ENCODE results near the gene SLC18A2. TPM values are rescaled to one million over a fixed set of nuclear protein-coding genes. Genes with fewer than 3 reads are reported as not detected.

Gene SLC18A2
- total and polyA plus RNA-seq, 2 of the 8 experiments (the other 6 are each of a cell fraction or from before 2014, with no cell fraction given): 6.5 to 7.0 TPM

GRCh38 chr10:117216028-117216427 is 24.9 kb upstream of the SLC18A2 start:
- Histone ChIP-seq H3K36me3 (ENCODE audit: control insufficient read depth in 2 of 4, insufficient read depth in 4 of 4, low read length in 3 of 4) (no peaks in the 10 kb centered on the region), H3K9me3 (ENCODE audit: insufficient read depth in 2 of 2, low read depth in 1 of 2, low read length in 1 of 2) (peaks cover 0 to 3% of the 10 kb centered on the region in 2 experiments; a peak in 1 of 4 replicates), H3K27ac (ENCODE audit: low read depth, low read length) (no peak overlapping the region), H2BK5ac (ENCODE audit: low read depth, low read length) (no peak overlapping the region), H3K9ac (replicated peaks in 1 of 4; ENCODE audit: extremely low read depth in 1 of 4, low read depth in 3 of 4, low read length in 3 of 4) (no peak overlapping the region), H3K14ac (ENCODE audit: insufficient read length) (no peak overlapping the region), H4K8ac (ENCODE audit: extremely low read depth, insufficient read depth, low read length) (peak overlapping the region; percentile 83), H3K4me1 (replicated peaks in 1 of 4; ENCODE audit: control insufficient read depth in 3 of 4, insufficient read depth in 4 of 4, low read length in 3 of 4) (peaks cover 0 to 6% (median 5%) of the 10 kb centered on the region in 4 experiments; a peak in 5 of 7 replicates), H3K56ac (replicated peaks; ENCODE audit: insufficient read length, low read depth, low read length) (no peak overlapping the region), H3K79me1 (ENCODE audit: low read depth, low read length) (no peaks in the 10 kb centered on the region), H3K4me2 (ENCODE audit: insufficient read depth in 1 of 2, low read depth in 2 of 2, low read length in 2 of 2) (peak overlapping the region; percentile 72 to 100), H4K5ac (ENCODE audit: insufficient read length, low read depth, low read length) (no peak overlapping the region), H4K91ac (replicated peaks; ENCODE audit: insufficient read length, low read length) (no peak overlapping the region), H3K18ac (ENCODE audit: extremely low read depth, low read length) (no peak overlapping the region), H2AFZ (ENCODE audit: low read length) (peak overlapping the region; percentile 71; the same call in 1 of the 2 replicates), H3K79me2 (ENCODE audit: control insufficient read depth in 1 of 2, insufficient read depth in 2 of 2, low read length in 2 of 2) (no peaks in the 10 kb centered on the region), H2BK15ac (ENCODE audit: low read length) (no peak overlapping the region), H2AK5ac (ENCODE audit: low read depth, low read length) (no peak overlapping the region), H3K4me3 (ENCODE audit: extremely low read depth in 1 of 4, insufficient read depth in 2 of 4, low read depth in 3 of 4, low read length in 4 of 4) (peak overlapping the region in 2 of 4 experiments; percentile 64 to 81; a peak in 4 of 8 replicates), H3K23ac (ENCODE audit: insufficient read length) (no peak overlapping the region), H2BK20ac (ENCODE audit: low read length) (no peak overlapping the region), H3K27me3 (replicated peaks in 1 of 4; ENCODE audit: control insufficient read depth in 3 of 4, extremely low read depth in 1 of 4, insufficient read depth in 3 of 4, low read length in 3 of 4) (peaks cover 7 to 29% (median 25%) of the 10 kb centered on the region in 4 experiments), H2BK12ac (ENCODE audit: low read depth, low read length) (peak overlapping the region; percentile 46; the same call in 1 of the 2 replicates), H4K20me1 (replicated peaks in 1 of 2; ENCODE audit: control insufficient read depth in 1 of 2, insufficient read depth in 2 of 2, low read length in 2 of 2) (peaks cover 0 to 1% of the 10 kb centered on the region in 2 experiments), H3K4ac (replicated peaks; ENCODE audit: insufficient read length, low read depth, low read length) (no peak overlapping the region), H2BK120ac (replicated peaks; ENCODE audit: low read depth, low read length) (no peak overlapping the region), H3K23me2 (ENCODE audit: low read depth, low read length) (peaks cover 6% of the 10 kb centered on the region)
- no peak for FAIRE-seq
- ChIA-PET CTCF (ENCODE audit: partially characterized antibody) (interaction anchor here (0.6 to 8.7 kb wide), 57 partner anchors 9 to 601 kb away, joined by 3 to 118 read pairs (median 6); partner anchors contain the start of gene KCNK18), POLR2A (ENCODE audit: partially characterized antibody) (interaction anchor here (1.5 to 1.6 kb wide), 2 partner anchors 8 to 93 kb away, joined by 3 read pairs; no protein-coding TSS in a partner anchor)
- DNase-seq (ENCODE audit: low read depth in 1 of 2, low spot score in 2 of 2): no peak
- WGBS, 2 experiments (ENCODE audit: extremely low coverage in 1 of 2, insufficient coverage in 1 of 2, insufficient read length in 1 of 2, insufficient replicate concordance in 2 of 2, low coverage in 1 of 2, low lambda C conversion rate in 2 of 2, missing lambda C conversion rate in 1 of 2): 78% methylated on average over 15 of the region's 15 CpGs; no CpG with 5 or more reads in 1 of the 2 experiments
- no peak for TF ChIP-seq ASH2L (IDR thresholded peaks at IDR 0.05; ENCODE audit: low read length)
- TF ChIP-seq, protein P1, sequence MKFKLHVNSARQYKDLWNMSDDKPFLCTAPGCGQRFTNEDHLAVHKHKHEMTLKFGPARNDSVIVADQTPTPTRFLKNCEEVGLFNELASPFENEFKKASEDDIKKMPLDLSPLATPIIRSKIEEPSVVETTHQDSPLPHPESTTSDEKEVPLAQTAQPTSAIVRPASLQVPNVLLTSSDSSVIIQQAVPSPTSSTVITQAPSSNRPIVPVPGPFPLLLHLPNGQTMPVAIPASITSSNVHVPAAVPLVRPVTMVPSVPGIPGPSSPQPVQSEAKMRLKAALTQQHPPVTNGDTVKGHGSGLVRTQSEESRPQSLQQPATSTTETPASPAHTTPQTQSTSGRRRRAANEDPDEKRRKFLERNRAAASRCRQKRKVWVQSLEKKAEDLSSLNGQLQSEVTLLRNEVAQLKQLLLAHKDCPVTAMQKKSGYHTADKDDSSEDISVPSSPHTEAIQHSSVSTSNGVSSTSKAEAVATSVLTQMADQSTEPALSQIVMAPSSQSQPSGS (IDR thresholded peaks at IDR 0.05; ENCODE audit: low read length): no peak
- TF ChIP-seq JUN (IDR thresholded peaks at IDR 0.05; ENCODE audit: low read depth, low read length): no peak
- TF ChIP-seq ZNF274 (IDR thresholded peaks at IDR 0.05; ENCODE audit: borderline replicate concordance, extremely low read depth, low read length): no peak
- no peak for TF ChIP-seq E2F6 (IDR thresholded peaks at IDR 0.05)
- no peak for TF ChIP-seq MAFK (IDR thresholded peaks at IDR 0.05; ENCODE audit: low read depth, low read length)
- TF ChIP-seq JUND (IDR thresholded peaks at IDR 0.05; ENCODE audit: low read length): no peak
- TF ChIP-seq POU5F1 (IDR thresholded peaks at IDR 0.05; ENCODE audit: low read depth, low read length): no peak
- TF ChIP-seq FOSL1 (IDR thresholded peaks at IDR 0.05; ENCODE audit: insufficient read depth, low read depth, low read length): no peak
- TF ChIP-seq EZH2 (IDR thresholded peaks at IDR 0.05; ENCODE audit: low read depth, low read length, severe bottlenecking): no peak
